CD4-positive, alpha-beta T cell (primary cell): Measurements from ENCODE around the gene TLR4. TPM values are rescaled to one million over a fixed set of nuclear protein-coding genes. Genes with fewer than 3 reads are reported as not detected.

ENCODE experiments used
- ATAC-seq: fragments of 200-7000 bp; cut with Tn5 transposase; one replicate; pipeline ENCODE4 v1.10.0; 2022; ENCODE audit warnings: mild to moderate bottlenecking; ENCODE audit not compliant: poor library complexity
- CTCF ChIA-PET: fragments of 350-600 bp; sonication (Branson Sonifier 250); formaldehyde crosslinking; loops from one replicate; lab custom pipeline; 2021; ENCODE audit warnings: antibody characterized with exemption, inconsistent platforms; lab: Charles Lee
- POLR2A ChIA-PET: fragments of 350-600 bp; sonication (Branson Sonifier 250); formaldehyde crosslinking; loops from one replicate; lab custom pipeline; 2021; ENCODE audit warnings: antibody characterized with exemption, inconsistent platforms; lab: Charles Lee
- DNase-seq, 14 experiments: peaks; one replicate each; pipeline ENCODE4 v3.0.0-alpha.2; 2013 to 2020; ENCODE audit warnings: mixed read lengths in 2 of 14
- H3K27ac ChIP-seq, 2 donors: one replicate each; pipeline versions ENCODE4 v1.5.1 to v1.7.0; 2013; ENCODE audit warnings: low read length in 2 of 2, low read depth in 1 of 2, mild to moderate bottlenecking in 1 of 2
- H3K27me3 ChIP-seq, 2 experiments: 1 replicate in 1 of 2; 2 replicates in 1 of 2; pipeline versions ENCODE4 v1.6.1 to v1.7.0; 2013; ENCODE audit warnings: low read length in 2 of 2, control low read depth in 1 of 2, mild to moderate bottlenecking in 1 of 2, moderate library complexity in 1 of 2; ENCODE audit not compliant: insufficient read depth in 2 of 2, control insufficient read depth in 1 of 2
- H3K36me3 ChIP-seq: one replicate; pipeline ENCODE4 v1.6.1; 2013; ENCODE audit warnings: low read length, control low read depth; ENCODE audit not compliant: insufficient read depth
- H3K4me1 ChIP-seq: one replicate; pipeline ENCODE4 v1.6.1; 2013; ENCODE audit warnings: low read length, control low read depth; ENCODE audit not compliant: insufficient read depth
- H3K4me3 ChIP-seq: one replicate; pipeline ENCODE4 v1.5.1; 2013; ENCODE audit warnings: mild to moderate bottlenecking, low read length, moderate library complexity
- H3K9me3 ChIP-seq, 2 experiments: 1 replicate in 1 of 2; 2 replicates in 1 of 2; pipeline versions ENCODE4 v1.6.1 to v1.7.0; 2013; ENCODE audit warnings: low read length in 2 of 2, mild to moderate bottlenecking in 2 of 2, control low read depth in 1 of 2, moderate library complexity in 1 of 2; ENCODE audit not compliant: control insufficient read depth in 1 of 2, insufficient read depth in 1 of 2
- H3K27ac Mint-ChIP-seq: one replicate; pipeline ENCODE4 v1.8.0; 2020; ENCODE audit warnings: mixed read lengths
- H3K27me3 Mint-ChIP-seq: one replicate; pipeline ENCODE4 v1.8.0; 2021; ENCODE audit warnings: mixed read lengths
- H3K36me3 Mint-ChIP-seq: one replicate; pipeline ENCODE4 v1.8.0; 2021; ENCODE audit warnings: low read depth, mixed read lengths
- H3K4me1 Mint-ChIP-seq: one replicate; pipeline ENCODE4 v1.8.0; 2021; ENCODE audit warnings: low read depth, mixed read lengths
- H3K4me3 Mint-ChIP-seq: one replicate; pipeline ENCODE4 v1.8.0; 2020; ENCODE audit warnings: mild to moderate bottlenecking, mixed read lengths
- H3K9me3 Mint-ChIP-seq: one replicate; pipeline ENCODE4 v1.8.0; 2020; ENCODE audit warnings: mixed read lengths
- CTCF ChIP-seq: fragments of 200-600 bp; IDR thresholded peaks from one replicate; pipeline ENCODE4 v1.8.0; 2022; ENCODE audit warnings: antibody characterized with exemption, mild to moderate bottlenecking
- intact Hi-C, 2 experiments: fragments of 100-400 bp; cut with DNase I in 1 of 2; cut with micrococcal nuclease in 1 of 2; formaldehyde crosslinking; loops; one replicate each; pipeline versions ENCODE4 v1.15.1 to v1.9.0; 2023 to 2025; cut with DNase I, micrococcal nuclease
- total RNA-seq, 174 experiments: library from RNA in 2 of 174; stranded (reverse) in 2 of 174; gene quantifications; one replicate each; pipeline ENCODE4 v1.2.3 and lab custom pipeline; 2021 to 2026

The TLR4 gene
- total RNA-seq, 2 experiments from 2014 or later = 0.34 to 0.44 TPM

- intact Hi-C loops = no loop called here
- H3K36me3 Mint-ChIP-seq = no peaks in the 10 kb centered on the region
- no peak for ATAC-seq
- no peak overlapping the region for H3K4me3 ChIP-seq
- H3K4me3 Mint-ChIP-seq = no peak overlapping the region
- H3K4me1 ChIP-seq = no peaks in the 10 kb centered on the region
- no peak for TF ChIP-seq CTCF
- H3K9me3 Mint-ChIP-seq = no peaks in the 10 kb centered on the region
- CTCF ChIA-PET = no interaction called here
- no peaks in the 10 kb centered on the region for H3K27me3 ChIP-seq
- no peaks in the 10 kb centered on the region for H3K36me3 ChIP-seq
- no peak overlapping the region for H3K27ac ChIP-seq
- no peaks in the 10 kb centered on the region for H3K27me3 Mint-ChIP-seq
- H3K9me3 ChIP-seq = no peaks in the 10 kb centered on the region
- H3K4me1 Mint-ChIP-seq = no peaks in the 10 kb centered on the region
- DNase-seq = no peak
- H3K27ac Mint-ChIP-seq = no peak overlapping the region
- POLR2A ChIA-PET = no interaction called here
Measured at GRCh38 chr9:117720066-117720465, 15.9 kb downstream of the TLR4 start.

GRCh38 chr9:117720555-117720954 lies 16.4 kb downstream of the TLR4 start:
- no peaks in the 10 kb centered on the region for H3K4me1 ChIP-seq
- ATAC-seq = no peak

GRCh38 chr9:117720987-117721386 lies 16.8 kb downstream of the TLR4 start:
- no peak overlapping the region for H3K4me3 Mint-ChIP-seq
- Histone ChIP-seq H3K27me3 (no peaks in the 10 kb centered on the region), H3K4me1 (no peaks in the 10 kb centered on the region), H3K27ac (no peak overlapping the region), H3K9me3 (no peaks in the 10 kb centered on the region), H3K36me3 (no peaks in the 10 kb centered on the region), H3K4me3 (no peak overlapping the region)
- no peak for TF ChIP-seq CTCF
- ChIA-PET CTCF (no interaction called here), POLR2A (no interaction called here)
- H3K4me1 Mint-ChIP-seq = no peaks in the 10 kb centered on the region
- intact Hi-C loops = no loop called here
- H3K9me3 Mint-ChIP-seq = no peaks in the 10 kb centered on the region
- no peak overlapping the region for H3K27ac Mint-ChIP-seq
- ATAC-seq (no peak), DNase-seq (no peak)
- H3K36me3 Mint-ChIP-seq = no peaks in the 10 kb centered on the region
- no peaks in the 10 kb centered on the region for H3K27me3 Mint-ChIP-seq

More at GRCh38 chr9:117720555-117720954, 16.4 kb downstream of the TLR4 start:
- POLR2A ChIA-PET = no interaction called here
- Mint-ChIP-seq H3K4me1 (no peaks in the 10 kb centered on the region), H3K4me3 (no peak overlapping the region), H3K36me3 (no peaks in the 10 kb centered on the region), H3K27ac (no peak overlapping the region), H3K9me3 (no peaks in the 10 kb centered on the region), H3K27me3 (no peaks in the 10 kb centered on the region)
- no peak for TF ChIP-seq CTCF
- Histone ChIP-seq H3K9me3 (no peaks in the 10 kb centered on the region), H3K27ac (no peak overlapping the region), H3K27me3 (no peaks in the 10 kb centered on the region), H3K36me3 (no peaks in the 10 kb centered on the region), H3K4me3 (no peak overlapping the region)
- intact Hi-C loops = no loop called here
- DNase-seq = no peak
- CTCF ChIA-PET = no interaction called here
